ENCODE data around the gene FMNL3. TPM values are rescaled to one million over a fixed set of nuclear protein-coding genes. Genes with fewer than 3 reads are reported as not detected.

The FMNL3 gene
- polyA plus RNA-seq, 1 donor from 2014 or later, result 9.3 TPM

DNA sequence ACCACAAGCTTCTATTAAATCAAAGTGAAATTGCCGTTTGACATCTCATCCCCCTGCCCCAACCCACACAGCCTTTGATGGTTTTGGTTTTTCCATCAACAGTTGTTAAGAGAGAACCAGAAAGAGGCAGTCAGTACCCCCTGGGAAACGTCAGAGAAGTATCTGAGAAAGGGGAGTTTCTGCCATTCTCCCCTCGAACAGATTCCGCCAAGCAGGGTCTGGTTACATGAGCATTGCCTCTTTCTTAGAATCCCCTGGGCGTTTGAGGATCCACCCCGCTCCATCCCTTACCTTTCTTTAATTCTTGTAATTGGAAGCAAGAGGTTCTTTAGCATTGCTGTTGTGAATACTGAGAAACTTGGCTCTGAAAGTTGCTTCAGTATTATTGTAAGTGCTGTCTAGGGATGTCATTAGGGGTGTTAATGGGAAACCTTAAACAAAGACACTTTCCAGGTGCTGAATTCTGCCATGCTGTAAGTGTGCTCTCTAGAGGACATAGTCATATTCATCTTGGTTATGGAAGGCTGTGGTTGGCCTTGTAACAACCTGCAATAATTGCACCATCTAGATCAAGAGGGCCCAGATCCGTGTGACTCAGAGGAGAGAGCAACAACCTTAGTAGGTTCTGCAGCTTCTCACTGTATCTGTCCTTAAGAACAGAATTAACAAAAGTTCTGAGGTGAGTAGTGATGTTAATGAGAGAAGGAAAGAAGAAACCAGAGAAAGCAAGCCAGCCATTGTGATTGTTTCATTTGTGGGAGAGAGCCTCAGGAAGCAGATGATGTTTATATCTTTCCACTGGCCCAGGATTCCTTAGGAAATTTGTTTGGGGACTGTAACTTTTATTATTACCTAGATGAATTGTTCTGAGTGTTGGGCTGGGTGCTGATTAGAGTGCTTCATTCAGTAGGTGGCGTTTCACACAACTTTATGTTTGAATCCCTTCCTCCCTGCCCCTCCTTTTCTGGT is 43.1 kb upstream of the FMNL3 start:
- H3F3A ChIP-seq (ENCODE audit: insufficient read depth, low read length, poor library complexity, severe bottlenecking), result no peaks in the 10 kb centered on the region
- no peaks in the 10 kb centered on the region for H3K9me3 ChIP-seq (ENCODE audit: low read length)
- peaks cover 13% of the 10 kb centered on the region for H3K36me3 ChIP-seq (ENCODE audit: insufficient read depth, low read length)
- no peak overlapping the region for H3K27ac ChIP-seq (ENCODE audit: low read length)
- no peak overlapping the region for H2AFZ ChIP-seq (ENCODE audit: low read depth, low read length)
- no peaks in the 10 kb centered on the region for H3K27me3 ChIP-seq (ENCODE audit: insufficient read depth, low read depth, low read length)
- H3K9ac ChIP-seq (ENCODE audit: low read length), result no peak overlapping the region
- H3K9me2 ChIP-seq (ENCODE audit: insufficient read depth, low read length), result no peaks in the 10 kb centered on the region
- H3K4me2 ChIP-seq (ENCODE audit: low read length), result no peak overlapping the region
- H3K4me3 ChIP-seq (ENCODE audit: low read length), result no peak overlapping the region
- no peak for TF ChIP-seq CTCF (IDR thresholded peaks at IDR 0.05; ENCODE audit: poor library complexity, severe bottlenecking)
- no peak for TF ChIP-seq REST (IDR thresholded peaks at IDR 0.05; ENCODE audit: borderline replicate concordance)
- TF ChIP-seq RAD21 (conservative IDR thresholded peaks at IDR 0.05), result no peak
- TF ChIP-seq SMC3 (conservative IDR thresholded peaks at IDR 0.05; ENCODE audit: poor library complexity), result no peak
- TF ChIP-seq EP300 (conservative IDR thresholded peaks at IDR 0.05; ENCODE audit: poor library complexity, severe bottlenecking), result no peak
- no peak for TF ChIP-seq EZH2 (IDR thresholded peaks at IDR 0.05; ENCODE audit: borderline replicate concordance, insufficient read depth, low read length, poor library complexity, severe bottlenecking)
- TF ChIP-seq MXI1 (conservative IDR thresholded peaks at IDR 0.05; ENCODE audit: poor library complexity, severe bottlenecking), result no peak
- no peak for TF ChIP-seq POLR2AphosphoS5 (IDR thresholded peaks at IDR 0.05)
- TF ChIP-seq TAF1 (IDR thresholded peaks at IDR 0.05; ENCODE audit: low read depth), result no peak
- H3K79me2 ChIP-seq (replicated peaks; ENCODE audit: insufficient read depth, low read length), result peaks cover 88% of the 10 kb centered on the region
- H4K20me1 ChIP-seq (ENCODE audit: insufficient read depth), result peaks cover 16% of the 10 kb centered on the region

GRCh38 chr12:49748800-49749199 is 41.6 kb upstream of the FMNL3 start:
- H3K4me2 ChIP-seq (ENCODE audit: low read length), result peak overlapping the region; percentile 31
- H3K4me3 ChIP-seq (ENCODE audit: low read length), result peak overlapping the region; percentile 26
- no peaks in the 10 kb centered on the region for H3K9me3 ChIP-seq (ENCODE audit: low read length)
- H3K27me3 ChIP-seq (ENCODE audit: insufficient read depth, low read depth, low read length), result no peaks in the 10 kb centered on the region
- H3K9ac ChIP-seq (ENCODE audit: low read length), result no peak overlapping the region
- H2AFZ ChIP-seq (ENCODE audit: low read depth, low read length), result no peak overlapping the region
- H3F3A ChIP-seq (ENCODE audit: insufficient read depth, low read length, poor library complexity, severe bottlenecking), result no peaks in the 10 kb centered on the region
- H3K9me2 ChIP-seq (ENCODE audit: insufficient read depth, low read length), result no peaks in the 10 kb centered on the region
- peaks cover 16% of the 10 kb centered on the region for H4K20me1 ChIP-seq (ENCODE audit: insufficient read depth)
- H3K79me2 ChIP-seq (replicated peaks; ENCODE audit: insufficient read depth, low read length), result peaks cover 99% of the 10 kb centered on the region
- TF ChIP-seq REST (IDR thresholded peaks at IDR 0.05; ENCODE audit: borderline replicate concordance) (no peak), EP300 (conservative IDR thresholded peaks at IDR 0.05; ENCODE audit: poor library complexity, severe bottlenecking) (no peak), EZH2 (IDR thresholded peaks at IDR 0.05; ENCODE audit: borderline replicate concordance, insufficient read depth, low read length, poor library complexity, severe bottlenecking) (no peak), TAF1 (IDR thresholded peaks at IDR 0.05; ENCODE audit: low read depth) (no peak), MXI1 (conservative IDR thresholded peaks at IDR 0.05; ENCODE audit: poor library complexity, severe bottlenecking) (no peak), POLR2AphosphoS5 (IDR thresholded peaks at IDR 0.05) (no peak), SMC3 (conservative IDR thresholded peaks at IDR 0.05; ENCODE audit: poor library complexity) (no peak)
- H3K27ac ChIP-seq (ENCODE audit: low read length), result no peak overlapping the region
- H3K36me3 ChIP-seq (ENCODE audit: insufficient read depth, low read length), result peaks cover 10% of the 10 kb centered on the region
